OCI-LY3 (cell line): ENCODE measurements around the gene CDON.

Experiments
- H2AFZ ChIP-seq: fragments of 200-600, 300-600 bp; shearing (Covaris generic); 2 replicates; pipeline ENCODE4 v1.6.0; 2014; ENCODE audit warnings: antibody characterized with exemption, low read depth, low read length
- H3K27ac ChIP-seq: fragments of 200-600, 300-600 bp; sonication (generic); 2 replicates; pipeline ENCODE4 v1.5.1; 2014; ENCODE audit warnings: mild to moderate bottlenecking, low read length, moderate library complexity, mixed read lengths
- H3K27me3 ChIP-seq: fragments of 200-600, 300-600 bp; sonication (generic); 2 replicates; pipeline ENCODE4 v1.6.1; 2014; ENCODE audit warnings: low read depth, low read length, mixed read lengths
- H3K36me3 ChIP-seq: fragments of 200-600, 300-600 bp; sonication (generic); replicated peaks from 2 replicates; pipeline ENCODE3; 2014; ENCODE audit warnings: low read depth, low read length, mixed read lengths
- H3K4me1 ChIP-seq: fragments of 300-600, 200-600 bp; sonication (generic); 2 replicates; pipeline ENCODE4 v1.6.1; 2014; ENCODE audit warnings: low read length, mixed read lengths
- H3K4me2 ChIP-seq: fragments of 200-600, 300-600 bp; sonication (generic); 2 replicates; pipeline ENCODE4 v1.6.1; 2014; ENCODE audit warnings: low read length, mixed read lengths
- H3K4me3 ChIP-seq: fragments of 300-600, 200-600 bp; sonication (generic); 2 replicates; pipeline ENCODE4 v1.5.1; 2014; ENCODE audit warnings: antibody characterized with exemption, mild to moderate bottlenecking, low read length, moderate library complexity
- H3K79me2 ChIP-seq: fragments of 300-600, 200-600 bp; shearing (Covaris generic); 2 replicates; pipeline ENCODE4 v1.6.1; 2014; ENCODE audit warnings: mild to moderate bottlenecking, low read length, mixed read lengths
- H3K9ac ChIP-seq: fragments of 300-600, 200-600 bp; shearing (Covaris generic); 2 replicates; pipeline ENCODE4 v1.6.0; 2014; ENCODE audit warnings: mild to moderate bottlenecking, low read length, moderate library complexity
- H3K9me3 ChIP-seq: fragments of 200-600, 300-600 bp; shearing (Covaris generic); 2 replicates; pipeline ENCODE4 v1.6.1; 2014; ENCODE audit warnings: low read length, mixed read lengths; ENCODE audit not compliant: insufficient read depth
- H4K20me1 ChIP-seq: fragments of 200-600, 300-600 bp; sonication (generic); 2 replicates; pipeline ENCODE4 v1.6.1; 2016; ENCODE audit warnings: low read length, mixed read lengths; ENCODE audit not compliant: insufficient read depth
- CTCF ChIP-seq: fragments of 200-600, 300-600 bp; sonication (generic); IDR thresholded peaks from 2 replicates; pipeline ENCODE4 v1.5.1; 2014; ENCODE audit warnings: antibody characterized with exemption, low read length, low read depth
- EZH2phosphoT487 ChIP-seq: fragments of 200-600 bp; shearing (Covaris generic); IDR thresholded peaks from 2 replicates; pipeline ENCODE4 v1.6.1; 2018; ENCODE audit warnings: antibody characterized with exemption, mixed run types, low read depth

The CDON gene

GRCh38 chr11:125925804-125926203 lies 136.9 kb downstream of the CDON start:
- no peak for TF ChIP-seq CTCF
- no peak for TF ChIP-seq EZH2phosphoT487

GRCh38 chr11:125925247-125925740 lies 137.4 kb downstream of the CDON start:
- H2AFZ ChIP-seq: no peak overlapping the region
- no peak overlapping the region for H3K9ac ChIP-seq
- H3K79me2 ChIP-seq: no peaks in the 10 kb centered on the region
- H3K4me3 ChIP-seq: no peak overlapping the region
- no peak overlapping the region for H3K27ac ChIP-seq
- TF ChIP-seq EZH2phosphoT487: no peak
- no peak for TF ChIP-seq CTCF
- no peaks in the 10 kb centered on the region for H3K9me3 ChIP-seq
- peaks cover 54% of the 10 kb centered on the region for H3K27me3 ChIP-seq
- no peaks in the 10 kb centered on the region for H3K36me3 ChIP-seq
- H4K20me1 ChIP-seq: no peaks in the 10 kb centered on the region
- H3K4me2 ChIP-seq: no peak overlapping the region
- 0 out of 2 replicates have a peak, but pooled peaks cover 4% of the 10 kb centered on the region for H3K4me1 ChIP-seq

More at GRCh38 chr11:125925804-125926203, 136.9 kb downstream of the CDON start:
- Histone ChIP-seq H2AFZ (no peak overlapping the region), H3K9ac (no peak overlapping the region), H3K4me1 (0 out of 2 replicates have a peak, but pooled peaks cover 4% of the 10 kb centered on the region), H3K4me2 (no peak overlapping the region), H3K79me2 (no peaks in the 10 kb centered on the region), H3K27me3 (peaks cover 54% of the 10 kb centered on the region), H4K20me1 (no peaks in the 10 kb centered on the region), H3K36me3 (no peaks in the 10 kb centered on the region), H3K9me3 (no peaks in the 10 kb centered on the region), H3K4me3 (no peak overlapping the region), H3K27ac (no peak overlapping the region)

DNA sequence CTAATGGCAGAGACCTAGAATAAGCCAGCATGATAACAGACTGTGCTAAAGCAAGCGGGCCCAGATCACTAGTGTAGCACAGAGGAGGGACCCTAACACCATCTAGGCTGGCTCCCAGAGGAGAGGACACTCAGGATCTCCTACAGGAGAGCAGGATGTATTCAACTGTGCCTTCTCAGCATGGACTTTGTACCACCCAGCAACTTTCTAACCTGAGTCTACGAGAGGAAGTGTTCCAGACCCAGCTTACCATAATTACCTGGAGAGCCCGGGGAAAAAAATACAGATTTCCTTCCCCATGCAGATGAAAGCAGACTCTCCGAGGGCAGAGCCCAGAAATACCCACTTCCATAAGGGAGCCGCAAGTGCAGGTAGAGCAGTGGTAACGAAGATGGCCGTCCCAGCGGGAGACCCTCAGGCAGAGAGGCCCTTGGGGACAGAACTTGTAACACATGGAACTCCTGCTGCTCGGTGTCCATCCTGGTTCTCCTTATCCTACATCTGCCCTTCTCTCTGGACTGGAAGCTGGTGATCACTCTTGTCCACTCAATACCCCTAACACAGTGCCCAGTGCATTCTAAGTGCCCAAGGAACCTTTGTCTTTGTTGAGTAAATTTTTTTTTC lies 138.2 kb downstream of the CDON start:
- H3K4me2 ChIP-seq: no peak overlapping the region
- H3K79me2 ChIP-seq: no peaks in the 10 kb centered on the region

More for the DNA sequence above, 138.2 kb downstream of the CDON start:
- no peaks in the 10 kb centered on the region for H3K36me3 ChIP-seq
- no peaks in the 10 kb centered on the region for H4K20me1 ChIP-seq
- no peak overlapping the region for H3K4me3 ChIP-seq
- peaks cover 55% of the 10 kb centered on the region for H3K27me3 ChIP-seq
- H3K27ac ChIP-seq: no peak overlapping the region
- TF ChIP-seq EZH2phosphoT487 (no peak), CTCF (no peak)
- 0 out of 2 replicates have a peak, but pooled peaks cover 4% of the 10 kb centered on the region for H3K4me1 ChIP-seq
- H2AFZ ChIP-seq: no peak overlapping the region
- H3K9me3 ChIP-seq: no peaks in the 10 kb centered on the region
- H3K9ac ChIP-seq: no peak overlapping the region
